Ovary (tissue), 1 donor: ENCODE measurements around the gene CDH11.

ENCODE experiments used
- EP300 ChIP-seq: sonication (generic); formaldehyde crosslinking; IDR thresholded peaks from one replicate; pipeline ENCODE4 v1.6.1; 2017; ENCODE audit warnings: antibody characterized with exemption
- POLR2A ChIP-seq: fragments of 450-650 bp; IDR thresholded peaks from one replicate; pipeline ENCODE4 v1.6.1; 2017; ENCODE audit warnings: antibody characterized with exemption, mild to moderate bottlenecking, moderate library complexity

DNA sequence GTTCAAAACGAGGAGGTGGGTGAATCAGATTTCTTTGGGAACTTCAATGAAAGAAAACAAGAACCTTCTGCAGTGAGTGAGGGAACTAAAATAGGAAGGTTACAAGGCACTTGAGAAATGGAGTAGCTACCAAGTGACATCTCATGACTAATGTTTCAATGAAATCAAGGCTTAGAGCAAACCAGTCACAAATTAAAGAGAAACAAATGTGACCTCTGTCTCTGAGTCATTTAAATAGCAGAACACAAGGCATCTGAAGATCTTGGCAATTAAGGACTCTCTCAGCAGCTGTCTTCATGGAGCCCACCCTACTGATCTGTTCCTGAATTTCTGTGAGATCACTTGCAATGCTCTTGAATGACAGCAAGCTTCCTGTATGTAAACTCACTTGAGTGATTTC is 109.5 kb downstream of the CDH11 start:
- no peak for TF ChIP-seq EP300
- no peak for TF ChIP-seq POLR2A
